ENCODE results near the gene SNX21. TPM values are rescaled to one million over a fixed set of nuclear protein-coding genes. Genes with fewer than 3 reads are reported as not detected.

SNX21 gene
- total and polyA plus RNA-seq, 2 donors (not counting 1 experiment from before 2014, with no cell fraction given) = 2.2 to 2.4 TPM

DNA sequence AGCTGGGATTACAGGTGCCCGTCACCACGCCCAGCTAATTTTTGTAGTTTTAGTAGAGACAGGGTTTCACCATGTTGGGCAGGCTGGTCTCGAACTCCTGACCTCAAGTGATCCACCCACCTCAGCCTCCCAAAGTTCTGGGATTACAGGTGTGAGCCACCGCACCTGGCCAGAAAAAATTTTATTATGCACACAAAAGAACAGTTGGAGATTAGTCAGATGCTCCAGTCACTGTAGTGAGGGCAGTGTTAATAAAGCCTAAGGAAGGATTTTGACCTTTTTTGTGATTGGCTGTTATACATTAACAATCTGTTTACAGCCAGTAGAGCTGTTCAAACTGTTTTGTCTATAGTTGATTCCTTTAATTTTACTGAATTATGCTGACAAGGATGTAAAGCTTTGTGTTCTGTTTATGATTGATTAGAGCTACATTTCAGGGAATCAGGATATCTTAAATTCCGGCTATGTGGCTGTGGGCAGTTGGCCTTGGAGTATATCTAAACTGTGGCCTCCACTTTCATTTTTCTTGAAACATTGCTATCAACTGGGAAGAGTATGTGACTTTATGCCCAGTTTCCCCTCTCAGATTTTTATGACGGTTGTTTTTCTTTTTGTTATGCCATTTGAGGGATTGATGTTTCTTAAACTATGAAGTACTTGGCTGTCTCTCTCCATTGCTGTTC is 33.7 kb downstream of the SNX21 start:
- no peaks in the 10 kb centered on the region for H3K27me3 ChIP-seq (replicated peaks in 1 of 4; ENCODE audit: control extremely low read depth in 1 of 4, control insufficient read depth in 3 of 4, insufficient read depth in 4 of 4, low read length in 3 of 4)
- H3K4me1 ChIP-seq (ENCODE audit: control insufficient read depth in 2 of 2, insufficient read depth in 2 of 2, low read length in 2 of 2) = no peaks in the 10 kb centered on the region
- WGBS (ENCODE audit: insufficient coverage) = 82% methylated on average over 2 of the region's 6 CpGs
- Mint-ChIP-seq H3K4me3 (no peak overlapping the region), H3K9me3 (ENCODE audit: insufficient read depth) (no peaks in the 10 kb centered on the region), H3K27ac (no peak overlapping the region), H3K27me3 (no peaks in the 10 kb centered on the region), H3K4me1 (no peaks in the 10 kb centered on the region)
- DNase-seq = no peak
- no peaks in the 10 kb centered on the region for H3K9me3 ChIP-seq (ENCODE audit: control extremely low read depth in 1 of 3, control insufficient read depth in 2 of 3, insufficient read depth in 1 of 3, low read length in 2 of 3)
- no peak overlapping the region for H3K9ac ChIP-seq (ENCODE audit: low read length)
- no peak for TF ChIP-seq EZH2 (IDR thresholded peaks at IDR 0.05; ENCODE audit: borderline replicate concordance, insufficient read depth, low read depth, low read length, poor library complexity, severe bottlenecking)
- TF ChIP-seq, protein P1, sequence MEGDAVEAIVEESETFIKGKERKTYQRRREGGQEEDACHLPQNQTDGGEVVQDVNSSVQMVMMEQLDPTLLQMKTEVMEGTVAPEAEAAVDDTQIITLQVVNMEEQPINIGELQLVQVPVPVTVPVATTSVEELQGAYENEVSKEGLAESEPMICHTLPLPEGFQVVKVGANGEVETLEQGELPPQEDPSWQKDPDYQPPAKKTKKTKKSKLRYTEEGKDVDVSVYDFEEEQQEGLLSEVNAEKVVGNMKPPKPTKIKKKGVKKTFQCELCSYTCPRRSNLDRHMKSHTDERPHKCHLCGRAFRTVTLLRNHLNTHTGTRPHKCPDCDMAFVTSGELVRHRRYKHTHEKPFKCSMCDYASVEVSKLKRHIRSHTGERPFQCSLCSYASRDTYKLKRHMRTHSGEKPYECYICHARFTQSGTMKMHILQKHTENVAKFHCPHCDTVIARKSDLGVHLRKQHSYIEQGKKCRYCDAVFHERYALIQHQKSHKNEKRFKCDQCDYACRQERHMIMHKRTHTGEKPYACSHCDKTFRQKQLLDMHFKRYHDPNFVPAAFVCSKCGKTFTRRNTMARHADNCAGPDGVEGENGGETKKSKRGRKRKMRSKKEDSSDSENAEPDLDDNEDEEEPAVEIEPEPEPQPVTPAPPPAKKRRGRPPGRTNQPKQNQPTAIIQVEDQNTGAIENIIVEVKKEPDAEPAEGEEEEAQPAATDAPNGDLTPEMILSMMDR (IDR thresholded peaks at IDR 0.05) = no peak
- no peak for ATAC-seq (ENCODE audit: low read depth)
- H3K27ac ChIP-seq (ENCODE audit: low read length in 2 of 2) = no peak overlapping the region
- H3K36me3 ChIP-seq (replicated peaks in 1 of 2; ENCODE audit: control extremely low read depth in 1 of 2, control insufficient read depth in 1 of 2, extremely low read depth in 1 of 2, insufficient read depth in 2 of 2, low read length in 1 of 2) = peaks cover 0 to 2% of the 10 kb centered on the region in 2 experiments
- H3K4me3 ChIP-seq (ENCODE audit: control extremely low read depth in 1 of 5, extremely low read depth in 1 of 5, insufficient read depth in 1 of 5, low read depth in 2 of 5, low read length in 4 of 5) = no peak overlapping the region
- POLR2A ChIA-PET = no interaction called here
- CTCF ChIA-PET = interaction anchor here (0.7 kb wide), 1 partner anchor 15 kb away, joined by 3 read pairs; no protein-coding TSS in a partner anchor
- no peak overlapping the region for H3K4me2 ChIP-seq (replicated peaks; ENCODE audit: low read depth, low read length, poor library complexity, severe bottlenecking)
- intact Hi-C loops (cut with micrococcal nuclease) = no loop called here
- no peak overlapping the region for H2AFZ ChIP-seq (ENCODE audit: insufficient read depth, low read depth, low read length, poor library complexity, severe bottlenecking)
- H3K79me2 ChIP-seq (ENCODE audit: control insufficient read depth, insufficient read depth, low read length) = peaks cover 5% of the 10 kb centered on the region
- H4K20me1 ChIP-seq (ENCODE audit: control insufficient read depth, insufficient read depth, low read length, poor library complexity, severe bottlenecking) = no peaks in the 10 kb centered on the region

DNA sequence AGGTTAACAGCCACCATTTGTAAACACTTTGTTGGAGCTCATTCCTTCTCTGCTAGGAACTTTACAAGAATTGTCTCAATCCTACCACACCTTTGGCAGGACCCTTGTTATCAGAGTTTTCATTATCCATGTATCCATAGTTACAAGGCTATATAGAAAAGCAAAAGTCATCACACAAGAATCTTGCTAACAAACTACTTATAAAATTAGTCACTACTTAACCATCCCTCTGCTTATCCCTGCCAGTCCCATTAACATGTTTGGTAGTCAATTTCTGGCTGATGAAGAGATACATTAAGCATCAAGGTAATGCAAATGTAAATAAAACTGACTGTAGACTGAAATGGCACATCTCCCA is 34.2 kb downstream of the SNX21 start:
- H3K27ac Mint-ChIP-seq = no peak overlapping the region
- no peak for ATAC-seq (ENCODE audit: low read depth)
- no peak overlapping the region for H3K9ac ChIP-seq (ENCODE audit: low read length)
- H3K4me3 Mint-ChIP-seq = no peak overlapping the region
- TF ChIP-seq, protein P1 (IDR thresholded peaks at IDR 0.05) = no peak
- TF ChIP-seq EZH2 (IDR thresholded peaks at IDR 0.05; ENCODE audit: borderline replicate concordance, insufficient read depth, low read depth, low read length, poor library complexity, severe bottlenecking) = no peak
- H3K4me1 ChIP-seq (ENCODE audit: control insufficient read depth in 2 of 2, insufficient read depth in 2 of 2, low read length in 2 of 2) = no peaks in the 10 kb centered on the region
- no peaks in the 10 kb centered on the region for H3K9me3 ChIP-seq (ENCODE audit: control extremely low read depth in 1 of 3, control insufficient read depth in 2 of 3, insufficient read depth in 1 of 3, low read length in 2 of 3)
- H3K4me3 ChIP-seq (ENCODE audit: control extremely low read depth in 1 of 5, extremely low read depth in 1 of 5, insufficient read depth in 1 of 5, low read depth in 2 of 5, low read length in 4 of 5) = no peak overlapping the region
- intact Hi-C loops (cut with micrococcal nuclease) = no loop called here
- H4K20me1 ChIP-seq (ENCODE audit: control insufficient read depth, insufficient read depth, low read length, poor library complexity, severe bottlenecking) = no peaks in the 10 kb centered on the region
- H3K27me3 Mint-ChIP-seq = no peaks in the 10 kb centered on the region
- H3K27ac ChIP-seq (ENCODE audit: low read length in 2 of 2) = no peak overlapping the region
- no peak overlapping the region for H3K4me2 ChIP-seq (replicated peaks; ENCODE audit: low read depth, low read length, poor library complexity, severe bottlenecking)
- H3K36me3 ChIP-seq (replicated peaks in 1 of 2; ENCODE audit: control extremely low read depth in 1 of 2, control insufficient read depth in 1 of 2, extremely low read depth in 1 of 2, insufficient read depth in 2 of 2, low read length in 1 of 2) = peaks cover 0 to 5% of the 10 kb centered on the region in 2 experiments
- peaks cover 5% of the 10 kb centered on the region for H3K79me2 ChIP-seq (ENCODE audit: control insufficient read depth, insufficient read depth, low read length)
- DNase-seq = no peak
- ChIA-PET CTCF (interaction anchor here (0.7 kb wide), 1 partner anchor 14 kb away, joined by 3 read pairs; no protein-coding TSS in a partner anchor), POLR2A (no interaction called here)
- no peaks in the 10 kb centered on the region for H3K4me1 Mint-ChIP-seq
- H3K27me3 ChIP-seq (replicated peaks in 1 of 4; ENCODE audit: control extremely low read depth in 1 of 4, control insufficient read depth in 3 of 4, insufficient read depth in 4 of 4, low read length in 3 of 4) = no peaks in the 10 kb centered on the region
- no peaks in the 10 kb centered on the region for H3K9me3 Mint-ChIP-seq (ENCODE audit: insufficient read depth)
- H2AFZ ChIP-seq (ENCODE audit: insufficient read depth, low read depth, low read length, poor library complexity, severe bottlenecking) = no peak overlapping the region
